A549 treated with GW870086 at 1 μM for 4 hours (cell line): ENCODE measurements around the gene NQO1. TPM values are rescaled to one million over a fixed set of nuclear protein-coding genes. Genes with fewer than 3 reads are reported as not detected.

Source experiments
- total RNA-seq: library from RNA; stranded (reverse); fragments of 200-300 nt; extraction: Qiagen RNA extraction; gene quantifications from 5 replicates; pipeline ENCODE4 v1.2.3, GENCODE V29; 2022; ENCODE audit warnings: low read depth

NQO1 gene
- 2,474 to 2,654 TPM (median 2,525 TPM) in 5 replicates for total RNA-seq

GRCh38 chr16:69726313-69727060, at the start of gene NQO1:
NQO1 (minus strand) TSS chr16:69726560; CDS start chr16:69726439, 121 bp downstream.

DNA sequence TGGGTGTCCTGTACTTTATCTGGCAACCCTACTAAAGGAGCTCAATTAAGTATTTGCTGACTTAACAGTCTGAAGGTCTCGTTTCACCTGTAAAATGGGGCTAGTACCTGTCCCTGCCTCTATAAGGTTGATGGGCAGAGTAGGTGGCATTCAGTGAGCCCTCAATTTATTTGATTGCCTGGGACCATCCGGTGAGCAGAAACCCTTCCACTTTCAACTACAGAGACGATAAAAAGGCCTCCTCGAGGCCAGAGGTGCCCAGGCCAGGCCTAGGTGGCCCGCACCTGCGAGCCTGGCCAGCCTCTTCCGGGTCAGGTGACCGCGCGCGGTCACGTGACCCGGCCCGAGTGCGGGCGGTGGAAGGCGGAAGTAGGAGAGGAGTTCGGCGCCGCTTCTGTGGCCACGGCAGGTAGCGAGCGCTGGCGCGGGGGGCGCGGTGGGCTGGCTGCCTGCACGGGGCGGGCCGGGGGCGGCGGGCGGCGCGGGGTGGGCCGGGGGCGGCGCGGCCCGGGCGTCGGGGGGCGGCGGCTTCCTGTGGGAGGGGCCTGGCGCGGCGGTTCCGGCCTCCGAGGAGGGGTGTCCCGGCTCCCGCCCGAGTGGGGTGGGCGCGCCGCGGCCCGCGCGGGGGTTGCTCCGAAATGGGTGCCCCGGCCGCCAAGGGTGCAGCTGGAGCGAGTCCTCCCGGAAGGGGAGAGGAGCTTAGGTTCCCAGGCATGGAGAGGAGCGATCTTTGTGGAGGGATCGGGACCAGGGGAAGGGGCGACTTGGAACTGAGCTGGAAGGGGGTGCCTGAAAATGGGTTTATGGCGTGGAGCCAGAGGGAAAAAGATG, 35.8 kb upstream of the NQO1 start, which contains the start of gene WWP2:
TSS of gene WWP2 (plus strand) at position 350 of the 831 bp plus-strand sequence. CDS start 24,679 bp downstream, outside the sequence.

DNA sequence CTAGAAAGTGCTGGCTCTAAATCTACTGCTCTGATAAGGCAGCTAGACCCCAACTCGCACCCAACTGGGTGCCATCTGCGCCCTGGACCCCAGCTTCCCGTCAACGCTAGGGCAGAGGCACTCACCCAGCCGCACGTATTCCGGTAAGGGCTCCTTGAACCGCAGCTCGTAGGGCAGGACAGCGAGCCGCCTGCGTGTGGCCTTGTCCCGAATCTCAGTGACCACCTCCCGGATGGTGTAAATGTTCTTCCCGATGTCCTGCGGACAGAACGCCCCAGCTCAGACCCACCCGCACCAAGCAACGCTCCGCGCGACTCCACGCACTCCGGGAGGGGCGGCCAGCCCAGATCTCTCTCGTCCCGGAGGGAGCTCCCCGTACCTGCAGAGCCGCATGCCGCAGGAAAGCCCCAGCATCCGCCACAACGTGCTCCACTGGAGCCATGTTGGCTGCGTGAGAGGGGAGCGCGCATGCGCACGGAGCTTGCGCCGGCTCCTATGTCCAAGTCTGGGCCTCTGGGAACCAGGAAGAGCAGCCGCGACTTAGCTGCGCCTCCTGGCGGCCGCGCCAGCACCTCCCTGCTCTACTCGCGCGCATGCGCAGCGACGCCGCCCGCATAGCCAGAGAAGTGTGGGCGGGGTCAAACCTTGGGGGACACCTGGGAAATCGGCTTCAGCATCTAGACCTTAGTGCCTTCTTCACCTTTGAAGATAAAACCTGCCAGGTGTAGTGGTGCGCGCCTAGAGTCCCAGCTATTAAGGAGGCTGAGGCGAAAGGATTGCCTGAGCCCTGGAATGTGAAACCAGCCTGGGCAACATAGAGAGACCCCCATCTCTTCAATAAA, 28.3 kb upstream of the NQO1 start, which contains the start of gene NOB1:
TSS of gene NOB1 (minus strand) at position 458 of the 842 bp plus-strand sequence. CDS start at position 442, 16 bp downstream.

Other genes with a start within 250 kb of the NQO1 start
- gene NFAT5, start 160.6 kb downstream of the NQO1 start, total RNA-seq: 3.5 to 8.0 TPM (median 6.1 TPM) in 5 replicates
- gene NOB1, start 28.4 kb upstream of the NQO1 start, total RNA-seq: 112 to 122 TPM (median 115 TPM) in 5 replicates
- 21.0 to 22.9 TPM (median 22.3 TPM) in 5 replicates for gene WWP2, start 35.8 kb upstream of the NQO1 start, total RNA-seq
- gene CLEC18A, start 224.8 kb upstream of the NQO1 start, total RNA-seq: 0.11 to 0.25 TPM (median 0.20 TPM) in 5 replicates